HG02759 (cell line): Measurements from ENCODE around the gene HECW1.
A peak's percentile ranks its signal among the peaks of the same experiment; 100 is the strongest.
"Not testable (repeated sequence)": the region's sequence is repeated elsewhere in the genome, so short reads cannot be mapped to it uniquely, and the experiment has no call there.

Experiments used
- ATAC-seq: cut with Tn5 transposase; IDR thresholded peaks from one replicate; pipeline ENCODE4 v1.9.1; 2021; ENCODE audit warnings: mild to moderate bottlenecking, moderate library complexity; ENCODE audit not compliant: unreplicated experiment

Gene HECW1

DNA sequence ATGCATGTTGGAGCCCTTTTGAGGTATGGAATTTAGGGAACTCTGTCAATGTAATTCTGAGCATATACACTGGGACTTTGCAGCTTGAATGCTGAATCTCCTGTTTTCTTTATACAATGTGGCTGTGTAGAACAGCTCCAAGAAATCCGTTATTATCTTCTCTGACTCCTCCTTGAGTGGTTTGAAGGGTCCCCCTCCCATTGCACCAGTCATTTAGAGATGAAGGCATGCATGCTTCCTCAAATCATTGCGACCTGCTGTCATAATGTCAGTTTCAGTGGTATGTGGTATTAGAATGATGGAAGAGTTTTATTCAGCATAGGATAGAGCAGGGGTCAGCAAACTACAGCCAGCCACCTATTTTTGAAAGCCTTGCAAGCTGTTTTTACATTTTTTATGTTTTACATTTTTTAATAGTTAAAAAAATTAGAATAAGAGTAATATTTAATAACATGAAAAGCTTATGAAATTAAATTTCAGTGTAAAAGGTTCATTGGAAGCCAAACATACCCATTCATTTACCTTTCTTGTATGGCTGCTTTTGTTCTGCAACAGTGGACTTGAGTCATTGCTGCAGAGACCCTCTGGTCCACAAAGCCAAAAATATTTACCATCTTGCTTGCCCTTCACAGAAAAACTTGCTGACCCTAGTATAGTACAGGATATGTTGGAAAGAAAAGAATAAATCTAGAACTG is 478.6 kb downstream of the HECW1 start:
- peak; percentile 72 for ATAC-seq

DNA sequence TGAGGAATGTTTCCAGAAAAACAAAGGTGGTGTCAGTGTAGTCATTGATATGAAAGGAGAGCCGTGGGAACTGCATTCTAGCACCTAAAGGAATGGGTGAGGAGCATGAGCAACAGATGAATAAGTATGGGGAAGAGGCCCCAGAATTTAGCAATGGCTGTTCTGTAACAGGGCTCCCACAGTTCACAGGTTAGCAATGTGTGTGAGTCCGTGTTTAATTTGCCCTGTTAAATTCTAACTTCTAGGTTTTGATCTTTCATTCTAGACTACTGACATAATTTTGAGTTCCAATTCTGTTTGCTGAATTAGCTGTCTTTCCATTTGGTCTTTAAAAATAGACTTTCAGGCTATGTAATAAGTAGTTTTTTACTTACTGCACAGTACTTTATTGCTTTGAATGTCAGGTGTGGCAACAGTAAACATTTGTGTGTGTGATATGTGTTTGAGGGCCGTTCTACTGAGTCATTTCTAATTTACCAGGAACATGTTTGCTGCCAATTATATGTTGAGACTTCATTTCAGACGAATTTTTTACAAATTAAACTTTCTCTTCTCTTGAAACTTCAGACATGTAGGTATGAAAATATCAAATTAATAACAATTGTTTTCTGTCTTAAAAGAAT is 479.2 kb downstream of the HECW1 start:
- peak; percentile 34 for ATAC-seq

DNA sequence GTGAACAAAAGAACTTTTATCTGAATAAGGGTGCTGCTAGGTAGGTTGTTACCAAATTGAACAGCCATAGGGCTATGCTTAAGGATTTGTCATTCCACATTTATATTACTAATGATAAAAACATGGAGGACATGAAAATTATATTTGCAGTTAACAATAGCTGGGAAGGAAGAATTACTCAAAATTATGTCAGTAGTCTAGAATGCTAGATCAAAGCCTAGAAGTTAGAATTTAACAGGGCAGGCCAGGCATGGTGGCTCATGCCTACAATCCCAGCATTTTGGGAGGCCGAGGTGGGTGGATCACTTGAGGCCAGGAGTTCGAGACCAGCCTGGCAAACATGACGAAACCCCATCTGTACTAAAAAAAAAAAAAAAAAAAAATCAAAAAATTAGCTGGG is 479.9 kb downstream of the HECW1 start:
- ATAC-seq: no peak

DNA sequence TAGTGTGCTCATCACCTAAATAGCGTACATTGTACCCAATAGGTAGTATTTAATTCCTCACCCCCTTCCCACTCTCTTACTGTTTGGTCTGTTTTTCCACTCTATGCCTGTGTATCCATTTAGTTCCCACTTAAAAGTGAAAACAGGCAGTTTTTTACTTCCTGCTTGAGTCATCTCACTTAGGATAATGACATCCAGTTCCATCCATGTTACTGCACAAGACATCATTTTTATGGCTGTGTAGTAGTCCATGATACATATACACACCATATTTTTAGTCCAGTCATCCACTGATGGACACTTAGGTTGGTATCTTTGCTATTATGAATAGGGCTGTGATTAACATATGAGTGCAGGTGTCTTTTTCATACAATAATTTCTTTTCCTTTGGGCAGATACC is 480.6 kb downstream of the HECW1 start:
- no peak for ATAC-seq

DNA sequence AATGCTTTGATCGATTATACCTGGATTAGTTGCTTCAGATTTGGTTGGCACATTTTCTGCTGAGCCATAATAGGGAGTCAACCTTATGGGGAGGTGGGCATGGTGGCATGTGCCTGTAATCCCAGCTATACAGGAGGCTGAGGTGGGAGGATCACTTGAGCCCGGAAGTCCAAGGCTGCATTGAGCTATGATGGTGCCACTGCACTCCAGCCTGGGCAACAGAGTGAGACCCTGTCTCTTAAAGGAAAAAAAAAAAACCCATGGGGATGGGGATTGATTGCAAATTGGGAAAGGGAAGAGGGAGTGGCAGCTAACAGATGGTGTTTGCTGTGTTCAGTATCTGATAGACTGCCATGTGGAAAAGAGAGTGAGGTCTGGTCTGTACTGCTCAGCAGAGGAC is 481.6 kb downstream of the HECW1 start:
- ATAC-seq: no peak

DNA sequence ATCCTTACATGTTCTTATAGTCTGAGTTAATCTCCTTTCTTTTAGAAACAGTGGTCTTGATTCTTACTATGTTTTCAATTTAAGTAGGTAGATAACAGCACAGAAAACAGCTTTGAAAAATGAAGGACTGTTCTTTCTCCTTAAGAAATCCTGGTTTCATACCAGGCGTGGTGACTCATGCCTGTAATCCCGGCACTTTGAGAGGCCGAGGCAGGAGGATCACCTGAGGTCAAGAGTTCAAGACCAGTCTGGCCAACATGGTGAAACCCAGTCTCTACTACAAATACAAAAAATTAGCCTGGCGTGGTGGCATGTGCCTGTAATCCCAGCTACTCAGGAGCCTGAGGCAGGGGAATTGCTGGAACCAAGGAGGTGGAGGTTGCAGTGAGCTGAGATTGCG is 484.0 kb downstream of the HECW1 start:
- ATAC-seq: not testable (repeated sequence)

DNA sequence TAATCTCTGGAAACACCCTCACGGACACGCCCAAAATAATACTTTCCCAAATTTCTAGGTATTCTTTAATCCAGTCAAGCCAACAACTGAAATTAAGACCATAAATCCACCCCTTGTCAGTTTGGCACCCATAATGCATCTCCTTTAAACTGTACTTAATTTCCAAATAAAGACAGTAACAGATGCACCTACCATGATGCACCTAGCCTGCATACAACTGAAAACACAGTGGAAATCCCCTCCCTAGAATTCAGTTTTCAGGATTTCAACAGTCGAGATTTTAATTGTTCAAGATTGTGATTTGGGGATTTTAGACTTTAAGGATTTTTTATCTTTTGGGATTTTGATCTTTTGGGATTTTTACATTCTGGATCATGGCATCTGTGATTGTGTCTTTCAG is 487.6 kb downstream of the HECW1 start:
- ATAC-seq: no peak

DNA sequence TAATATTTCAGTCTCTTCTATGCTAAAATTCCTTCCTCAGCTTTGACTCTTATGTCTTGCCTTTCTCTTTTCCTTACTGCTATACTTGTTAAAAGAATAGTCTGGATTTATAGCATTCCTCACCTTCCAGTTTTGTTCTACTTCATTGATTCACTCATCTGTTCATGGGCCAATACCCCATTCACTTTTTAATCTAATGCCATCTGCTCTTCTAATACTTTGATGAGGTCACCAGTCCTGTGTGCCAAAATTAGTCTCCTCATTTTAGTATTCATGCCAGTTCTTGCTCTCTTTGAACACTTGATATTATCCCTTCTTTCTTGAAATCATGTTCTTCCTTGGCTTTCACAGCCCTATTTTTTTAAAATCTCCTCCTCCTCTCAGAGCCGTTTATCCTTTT is 489.8 kb downstream of the HECW1 start:
- no peak for ATAC-seq

DNA sequence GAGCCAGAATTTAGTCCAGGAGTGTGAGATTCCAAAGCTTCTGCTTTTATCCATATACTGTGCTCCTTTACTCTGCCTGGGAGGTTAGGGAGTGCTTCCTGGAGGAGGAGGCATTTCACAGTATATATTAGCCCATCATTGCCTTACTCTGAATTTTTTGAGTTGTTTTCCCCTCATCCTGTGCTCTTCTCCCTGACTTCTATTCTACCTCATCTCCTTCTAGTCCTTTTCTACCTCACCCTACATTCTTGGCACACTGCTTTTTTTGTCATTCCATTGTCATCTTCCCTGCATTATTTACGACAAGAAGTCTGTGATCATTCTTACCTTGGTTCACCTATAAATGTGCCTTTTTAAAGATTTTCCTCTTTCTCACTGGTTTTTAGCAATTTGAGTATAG is 491.8 kb downstream of the HECW1 start:
- ATAC-seq: no peak

DNA sequence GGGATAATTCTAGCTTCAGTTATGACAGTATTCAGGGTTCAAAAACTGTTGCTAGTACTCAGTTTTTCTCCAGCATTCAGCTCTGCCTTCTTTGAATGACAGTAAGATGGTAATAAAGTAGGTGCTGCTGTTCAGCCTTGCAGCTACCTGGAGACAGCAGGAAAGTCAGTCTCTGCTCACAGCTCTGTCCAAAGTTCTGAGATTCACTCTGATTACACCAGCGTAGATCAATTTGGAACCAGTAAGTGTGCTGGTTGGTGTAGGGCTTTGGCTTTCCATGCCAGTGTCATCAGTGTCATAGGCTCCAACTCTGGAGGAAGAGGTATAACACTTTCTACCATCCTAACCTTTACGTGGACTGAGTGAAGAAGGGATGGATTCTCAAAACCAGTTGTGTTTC is 496.6 kb downstream of the HECW1 start:
- ATAC-seq: no peak

DNA sequence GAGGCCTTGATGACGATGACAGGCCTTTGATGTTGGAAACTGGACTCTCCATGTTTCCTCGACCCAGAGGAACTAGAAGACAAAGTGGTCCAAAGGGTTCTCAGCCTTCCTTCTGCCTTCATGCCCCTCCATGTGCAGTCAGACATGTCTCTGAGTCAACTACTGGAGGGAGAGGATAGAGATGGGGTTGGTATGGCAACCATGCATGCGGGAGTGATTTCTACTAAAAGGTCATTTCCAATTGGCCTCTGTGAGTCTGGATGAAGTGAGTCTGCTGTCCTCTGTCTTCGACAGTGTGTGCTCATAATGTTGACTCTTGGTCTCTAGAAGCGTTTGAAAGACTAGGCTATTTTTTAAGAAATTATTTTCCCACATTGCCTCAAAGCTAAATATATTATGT is 499.7 kb downstream of the HECW1 start:
- no peak for ATAC-seq

DNA sequence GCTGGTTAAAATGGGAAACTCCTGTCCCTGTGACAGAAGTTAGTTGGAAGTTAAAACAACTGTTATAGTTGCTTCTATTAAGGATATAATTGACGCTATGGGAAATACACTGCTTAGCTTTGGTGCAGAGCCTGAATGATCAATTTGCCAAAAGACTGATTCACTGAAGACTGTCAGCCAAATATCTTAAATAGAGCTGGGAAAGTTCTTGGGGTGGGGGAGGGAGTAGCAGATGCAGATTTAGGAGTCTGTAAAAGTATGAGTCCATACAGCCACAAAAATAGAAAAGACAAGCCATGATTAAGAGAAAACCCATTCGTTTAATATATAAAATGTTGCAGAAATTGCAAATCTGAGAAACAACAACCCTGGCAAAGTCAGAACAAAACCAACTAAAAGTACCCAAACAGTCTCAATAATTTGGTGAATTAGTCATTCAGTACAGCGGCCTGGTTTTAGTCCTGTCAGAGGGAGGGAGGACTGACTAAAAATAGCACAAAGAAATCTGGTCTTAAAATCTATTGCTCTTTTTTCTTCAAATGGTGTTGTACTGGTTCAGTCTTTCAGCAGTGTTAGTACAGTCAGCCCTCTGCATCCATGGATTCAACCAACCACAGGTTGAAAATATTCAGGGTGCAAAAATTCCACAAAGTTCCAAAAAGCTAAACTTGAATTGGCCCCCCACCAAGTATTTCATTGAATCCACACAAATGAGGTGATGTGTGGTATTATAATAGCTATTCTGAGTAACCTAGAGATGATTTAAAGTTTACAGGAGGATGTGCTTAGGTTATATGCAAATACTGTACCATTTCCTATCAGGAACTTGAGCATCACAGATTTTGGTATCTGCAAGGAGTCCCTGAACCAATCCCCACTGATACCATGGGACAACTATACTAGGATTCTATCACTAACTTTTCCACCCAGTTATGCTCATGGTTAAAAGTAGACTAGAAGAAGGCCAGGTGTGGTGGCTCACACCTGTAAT is 500.4 kb downstream of the HECW1 start:
- peak; percentile 83 for ATAC-seq
